H1 (cell line): ENCODE measurements around the gene ABCC11. TPM values are rescaled to one million over a fixed set of nuclear protein-coding genes. Genes with fewer than 3 reads are reported as not detected.

Source experiments
- CTCF ChIA-PET: fragments of 300-600 bp; sonication (Branson Sonifier 250); formaldehyde crosslinking; loops from one replicate; lab custom pipeline; 2021; ENCODE audit not compliant: partially characterized antibody; lab: Charles Lee
- POLR2A ChIA-PET: fragments of 300-600 bp; sonication (Branson Sonifier 250); formaldehyde crosslinking; loops from one replicate; lab custom pipeline; 2021; ENCODE audit warnings: inconsistent platforms; ENCODE audit not compliant: partially characterized antibody; lab: Charles Lee
- DNase-seq, 2 experiments: peaks; one replicate each; pipeline versions ENCODE4 v3.0.0 to v3.0.0-alpha.2; 2010 to 2022; ENCODE audit warnings: low spot score in 2 of 2, low read depth in 1 of 2, mixed read lengths in 1 of 2
- FAIRE-seq: peaks from 2 replicates; lab custom pipeline; 2011; peaks lifted over from hg19 to GRCh38; lab: Jason Lieb, UNC
- H2AFZ ChIP-seq: 2 replicates; pipeline ENCODE4 v1.8.1; 2012; ENCODE audit warnings: low read length, inconsistent platforms
- H2AK5ac ChIP-seq: 2 replicates; pipeline ENCODE4 v1.6.1; 2013; ENCODE audit warnings: low read depth, low read length
- H2BK120ac ChIP-seq: replicated peaks from 2 replicates; pipeline ENCODE3; 2013; ENCODE audit warnings: low read depth, low read length, inconsistent platforms
- H2BK12ac ChIP-seq: 2 replicates; pipeline ENCODE4 v1.6.1; 2013; ENCODE audit warnings: low read depth, low read length
- H2BK15ac ChIP-seq: 2 replicates; pipeline ENCODE4 v1.6.1; 2013; ENCODE audit warnings: low read length
- H2BK20ac ChIP-seq: 2 replicates; pipeline ENCODE4 v1.6.1; 2013; ENCODE audit warnings: low read length
- H2BK5ac ChIP-seq: 2 replicates; pipeline ENCODE4 v1.6.1; 2013; ENCODE audit warnings: low read depth, low read length
- H3K14ac ChIP-seq: 2 replicates; pipeline ENCODE4 v1.6.1; 2013; ENCODE audit warnings: inconsistent platforms; ENCODE audit not compliant: insufficient read length
- H3K18ac ChIP-seq: 2 replicates; pipeline ENCODE4 v1.6.1; 2013; ENCODE audit warnings: low read length; ENCODE audit errors: extremely low read depth
- H3K23ac ChIP-seq: 2 replicates; pipeline ENCODE4 v1.6.1; 2013; ENCODE audit warnings: inconsistent platforms; ENCODE audit not compliant: insufficient read length
- H3K23me2 ChIP-seq: 2 replicates; pipeline ENCODE4 v1.6.1; 2013; ENCODE audit warnings: low read depth, low read length
- H3K27ac ChIP-seq: 2 replicates; pipeline ENCODE4 v1.6.1; 2011; ENCODE audit warnings: low read depth, low read length, inconsistent platforms
- H3K27me3 ChIP-seq, 4 experiments: replicated peaks in 1 of 4; 1 replicate in 1 of 4; 2 replicates in 3 of 4; pipeline versions ENCODE4 v1.6.1 to v1.8.1; 2011 to 2013; ENCODE audit warnings: low read length in 3 of 4, mild to moderate bottlenecking in 3 of 4, inconsistent platforms in 2 of 4, mixed read lengths in 2 of 4, moderate library complexity in 1 of 4; ENCODE audit not compliant: control insufficient read depth in 3 of 4, insufficient read depth in 3 of 4; ENCODE audit errors: extremely low read depth in 1 of 4
- H3K36me3 ChIP-seq, 4 experiments: 2 replicates each; pipeline versions ENCODE4 v1.6.1 to v1.8.1; 2011 to 2013; ENCODE audit warnings: mild to moderate bottlenecking in 4 of 4, low read length in 3 of 4, moderate library complexity in 2 of 4, control low read depth in 1 of 4, inconsistent platforms in 1 of 4; ENCODE audit not compliant: insufficient read depth in 4 of 4, control insufficient read depth in 2 of 4
- H3K4ac ChIP-seq: replicated peaks from 2 replicates; pipeline ENCODE3; 2013; ENCODE audit warnings: low read length, low read depth, mixed read lengths, inconsistent platforms; ENCODE audit not compliant: insufficient read length
- H3K4me1 ChIP-seq, 4 experiments: replicated peaks in 1 of 4; 1 replicate in 1 of 4; 2 replicates in 3 of 4; pipeline versions ENCODE4 v1.6.1 to v1.8.1; 2011 to 2013; ENCODE audit warnings: low read length in 3 of 4, inconsistent platforms in 2 of 4, mixed read lengths in 1 of 4; ENCODE audit not compliant: insufficient read depth in 4 of 4, control insufficient read depth in 3 of 4
- H3K4me2 ChIP-seq, 2 experiments: 2 replicates each; pipeline versions ENCODE4 v1.6.1 to v1.8.1; 2011 to 2013; ENCODE audit warnings: low read depth in 2 of 2, low read length in 2 of 2, control low read depth in 1 of 2, inconsistent platforms in 1 of 2, mild to moderate bottlenecking in 1 of 2; ENCODE audit not compliant: insufficient read depth in 1 of 2
- H3K4me3 ChIP-seq, 4 experiments: fragments of 200-600, 300-600 bp in 1 of 4; sonication (generic), shearing (Covaris generic), sonication (Bioruptor Twin) in 1 of 4; 2 replicates each; pipeline versions ENCODE4 v1.5.1 to v1.8.1; 2011 to 2016; ENCODE audit warnings: low read length in 4 of 4, low read depth in 3 of 4, control low read depth in 2 of 4, inconsistent platforms in 2 of 4, mild to moderate bottlenecking in 2 of 4, mixed read lengths in 1 of 4, moderate library complexity in 1 of 4; ENCODE audit not compliant: insufficient read depth in 2 of 4; ENCODE audit errors: extremely low read depth in 1 of 4
- H3K56ac ChIP-seq: replicated peaks from 2 replicates; pipeline ENCODE3; 2013; ENCODE audit warnings: low read depth, mild to moderate bottlenecking, mixed read lengths, low read length, inconsistent platforms; ENCODE audit not compliant: insufficient read length
- H3K79me1 ChIP-seq: 2 replicates; pipeline ENCODE4 v1.6.1; 2013; ENCODE audit warnings: low read depth, low read length, control low read depth
- H3K79me2 ChIP-seq, 2 experiments: 2 replicates each; pipeline versions ENCODE4 v1.6.1 to v1.8.1; 2012 to 2013; ENCODE audit warnings: low read length in 2 of 2, mild to moderate bottlenecking in 2 of 2, inconsistent platforms in 1 of 2; ENCODE audit not compliant: insufficient read depth in 2 of 2, control insufficient read depth in 1 of 2
- H3K9ac ChIP-seq, 4 experiments: replicated peaks in 1 of 4; 1 replicate in 1 of 4; 2 replicates in 3 of 4; pipeline versions ENCODE4 v1.6.1 to v1.8.1; 2011 to 2013; ENCODE audit warnings: low read depth in 3 of 4, low read length in 3 of 4, control low read depth in 2 of 4, mild to moderate bottlenecking in 2 of 4, moderate library complexity in 2 of 4, inconsistent platforms in 1 of 4; ENCODE audit errors: extremely low read depth in 1 of 4
- H3K9me3 ChIP-seq, 2 experiments: 2 replicates each; pipeline versions ENCODE4 v1.6.1 to v1.8.1; 2012 to 2013; ENCODE audit warnings: mild to moderate bottlenecking in 2 of 2, moderate library complexity in 2 of 2, control low read depth in 1 of 2, inconsistent platforms in 1 of 2, low read depth in 1 of 2, low read length in 1 of 2, mixed read lengths in 1 of 2; ENCODE audit not compliant: insufficient read depth in 2 of 2
- H4K20me1 ChIP-seq, 2 experiments: replicated peaks in 1 of 2; 2 replicates each; pipeline versions ENCODE3 to v1.8.1; 2011 to 2013; ENCODE audit warnings: inconsistent platforms in 2 of 2, low read length in 2 of 2, mild to moderate bottlenecking in 1 of 2; ENCODE audit not compliant: insufficient read depth in 2 of 2, control insufficient read depth in 1 of 2
- H4K5ac ChIP-seq: 2 replicates; pipeline ENCODE4 v1.6.1; 2013; ENCODE audit warnings: low read length, low read depth, mixed read lengths, inconsistent platforms; ENCODE audit not compliant: insufficient read length
- H4K8ac ChIP-seq: 2 replicates; pipeline ENCODE4 v1.8.0; 2013; ENCODE audit warnings: mild to moderate bottlenecking, moderate library complexity, low read length, inconsistent platforms; ENCODE audit not compliant: insufficient read depth; ENCODE audit errors: extremely low read depth
- H4K91ac ChIP-seq: replicated peaks from 2 replicates; pipeline ENCODE3; 2013; ENCODE audit warnings: low read length, mixed read lengths, inconsistent platforms; ENCODE audit not compliant: insufficient read length
- ASH2L ChIP-seq: fragments of 200-600, 300-600 bp; sonication (generic); IDR thresholded peaks from one replicate; pipeline ENCODE4 v1.7.1; 2017; ENCODE audit warnings: low read length
- CBX8 ChIP-seq: fragments of 300-800, 300-1000 bp; sonication (generic); IDR thresholded peaks from 2 replicates; pipeline ENCODE4 v1.7.1; 2016; ENCODE audit warnings: low read depth, low read length, borderline replicate concordance
- MAFK ChIP-seq: IDR thresholded peaks from 2 replicates; pipeline ENCODE4 v1.6.1; 2012; ENCODE audit warnings: low read depth, mild to moderate bottlenecking, improper control_type of control experiment, low read length
- NANOG ChIP-seq: IDR thresholded peaks from 2 replicates; pipeline ENCODE4 v1.6.1; 2011; ENCODE audit warnings: low read length, low read depth, mild to moderate bottlenecking, inconsistent platforms; ENCODE audit not compliant: insufficient read depth, poor library complexity, severe bottlenecking
- NRF1 ChIP-seq: IDR thresholded peaks from 2 replicates; pipeline ENCODE4 v1.6.1; 2011; ENCODE audit warnings: mild to moderate bottlenecking, low read depth, low read length, improper control_type of control experiment
- POLR2A ChIP-seq, 2 experiments: IDR thresholded peaks; 1 replicate in 1 of 2; 2 replicates in 1 of 2; pipeline ENCODE4 v1.6.1; 2011; ENCODE audit warnings: low read depth in 2 of 2, low read length in 2 of 2, mild to moderate bottlenecking in 2 of 2; ENCODE audit errors: control extremely low read depth in 1 of 2
- RAD21 ChIP-seq, 2 experiments: IDR thresholded peaks in 1 of 2; conservative IDR thresholded peaks in 1 of 2; 2 replicates each; pipeline ENCODE4 v1.6.1; 2011; ENCODE audit warnings: low read depth in 2 of 2, low read length in 2 of 2, improper control_type of control experiment in 1 of 2, inconsistent platforms in 1 of 2, mild to moderate bottlenecking in 1 of 2, moderate library complexity in 1 of 2
- RBBP5 ChIP-seq: IDR thresholded peaks from 2 replicates; pipeline ENCODE4 v1.7.1; 2012; ENCODE audit warnings: low read depth, mild to moderate bottlenecking, inconsistent platforms, low read length, moderate library complexity, borderline replicate concordance
- SP4 ChIP-seq: IDR thresholded peaks from 2 replicates; pipeline ENCODE4 v1.6.1; 2012; ENCODE audit warnings: low read length, inconsistent platforms
- TAF1 ChIP-seq: IDR thresholded peaks from 2 replicates; pipeline ENCODE4 v1.6.1; 2011; ENCODE audit warnings: mild to moderate bottlenecking, low read depth, low read length
- TAF7 ChIP-seq: optimal IDR thresholded peaks from 2 replicates; pipeline ENCODE3; 2011; ENCODE audit warnings: low read depth, mild to moderate bottlenecking, inconsistent platforms, low read length, moderate library complexity, borderline replicate concordance
- TEAD4 ChIP-seq: IDR thresholded peaks from 2 replicates; pipeline ENCODE4 v1.6.1; 2012; ENCODE audit warnings: low read depth, low read length, inconsistent platforms, mixed read lengths
- WGBS, 2 experiments: shearing (Covaris generic) in 1 of 2; methylation state at CpG; one replicate each; pipeline versions ENCODE4 v1.1.6 to v1.1.7; 2013 to 2015; ENCODE audit warnings: low lambda C conversion rate in 2 of 2, mixed read lengths in 2 of 2, inconsistent platforms in 1 of 2, low coverage in 1 of 2, missing lambda C conversion rate in 1 of 2; ENCODE audit not compliant: insufficient replicate concordance in 2 of 2, insufficient coverage in 1 of 2, insufficient read length in 1 of 2; ENCODE audit errors: extremely low coverage in 1 of 2, missing lambda C conversion rate in 1 of 2; 5-methylcytosine and 5-hydroxymethylcytosine counted together
- polyA plus RNA-seq, 7 experiments: library from polyadenylated mRNA; depleted of rRNA in 3 of 7; stranded (reverse) in 5 of 7; unstranded in 2 of 7; fragments of >200 nt in 5 of 7; fragments of 200-250 nt in 2 of 7; gene quantifications; 1 replicate in 5 of 7; 2 replicates in 1 of 7; 4 replicates in 1 of 7; pipeline versions ENCODE4 v1.2.1 to v1.2.3, GENCODE V29; 2011 to 2013; ENCODE audit warnings: missing spikeins in 2 of 7, mixed read lengths in 2 of 7
- total RNA-seq: library from RNA; stranded (reverse); fragmentation: NEBNext Ultra II Directional; extraction: Animal tissue kit (Norgen Biotek cat#: 25700); gene quantifications from 2 replicates; pipeline ENCODE4 v1.2.1, GENCODE V29; 2021

The ABCC11 gene
- total and polyA plus RNA-seq, 2 of the 8 experiments (the other 6 are each of a cell fraction or from before 2014, with no cell fraction given) = 0.06 TPM; not detected in 1

- CTCF ChIA-PET = interaction anchor here (0.6 kb wide), 1 partner anchor 1782 kb away, joined by 3 read pairs; no protein-coding TSS in a partner anchor
These were observed 53.5 kb downstream of the ABCC11 start for GRCh38 chr16:48193846-48194245.

More at GRCh38 chr16:48193846-48194245, 53.5 kb downstream of the ABCC11 start:
- Histone ChIP-seq H2BK20ac (no peak overlapping the region), H3K4me2 (no peak overlapping the region), H3K36me3 (no peaks in the 10 kb centered on the region), H4K91ac (no peak overlapping the region), H3K9ac (no peak overlapping the region), H2BK15ac (no peak overlapping the region), H2BK12ac (no peak overlapping the region), H3K14ac (no peak overlapping the region), H3K56ac (no peak overlapping the region), H4K8ac (no peak overlapping the region; the same call in 1 of the 2 replicates), H4K20me1 (no peaks in the 10 kb centered on the region), H3K27ac (no peak overlapping the region), H4K5ac (no peak overlapping the region), H2AFZ (no peak overlapping the region), H3K79me2 (no peaks in the 10 kb centered on the region), H2AK5ac (no peak overlapping the region), H3K23ac (no peak overlapping the region), H2BK5ac (no peak overlapping the region), H3K4me1 (no peaks in the 10 kb centered on the region), H3K18ac (no peak overlapping the region), H3K27me3 (no peaks in the 10 kb centered on the region), H3K79me1 (no peaks in the 10 kb centered on the region)
- DNase-seq (no peak), FAIRE-seq (no peak)
- WGBS, 2 experiments = 84% methylated on average over 7 of the region's 7 CpGs; no CpG with 5 or more reads in 1 of the 2 experiments
- TF ChIP-seq SP4 = no peak
- no peak for TF ChIP-seq ASH2L
- TF ChIP-seq TAF1 = no peak
- TF ChIP-seq NRF1 = no peak
- no peak for TF ChIP-seq TEAD4
- no peak for TF ChIP-seq RAD21 (IDR thresholded peaks at IDR 0.05 in 1 of 2, conservative IDR thresholded peaks at IDR 0.05 in 1 of 2; ENCODE audit: low read depth in 2 of 2, low read length in 2 of 2)
- TF ChIP-seq CBX8 = no peak
- TF ChIP-seq RBBP5 = no peak
- TF ChIP-seq NANOG = no peak
- no peak for TF ChIP-seq MAFK
- TF ChIP-seq POLR2A (IDR thresholded peaks at IDR 0.05; ENCODE audit: control extremely low read depth in 1 of 2, low read depth in 2 of 2, low read length in 2 of 2) = no peak
- no peak for TF ChIP-seq TAF7
- TF ChIP-seq, all 59 proteins: peak for 0
- POLR2A ChIA-PET = no interaction called here
- Histone ChIP-seq H3K23me2 (no peaks in the 10 kb centered on the region), H3K4ac (no peak overlapping the region), H3K4me3 (no peak overlapping the region), H3K9me3 (no peaks in the 10 kb centered on the region), H2BK120ac (no peak overlapping the region)
